Fibroblast of pulmonary artery (primary cell): ENCODE results near the gene ZNF346.
"Not testable (repeated sequence)": the region's sequence is repeated elsewhere in the genome, so short reads cannot be mapped to it uniquely, and the experiment has no call there.

ENCODE experiments used
- DNase-seq: peaks from one replicate; pipeline ENCODE4 v3.0.0-alpha.2; 2010; ENCODE audit warnings: low read depth
- H3K4me3 ChIP-seq: replicated peaks from 2 replicates; pipeline ENCODE4 v1.5.1; 2011; ENCODE audit warnings: low read depth, mild to moderate bottlenecking, control low read depth, low read length, moderate library complexity
- CTCF ChIP-seq: IDR thresholded peaks from 2 replicates; pipeline ENCODE4 v1.5.1; 2011; ENCODE audit warnings: mild to moderate bottlenecking, control low read depth, low read length, inconsistent platforms; ENCODE audit errors: missing control alignments

Gene ZNF346

GRCh38 chr5:176987583-176987982 is 34.9 kb upstream of the ZNF346 start:
- H3K4me3 ChIP-seq: no peak overlapping the region
- DNase-seq: no peak
- TF ChIP-seq CTCF: no peak

- not testable (repeated sequence) for H3K4me3 ChIP-seq, DNase-seq
Measured at GRCh38 chr5:176993081-176993480, 29.4 kb upstream of the ZNF346 start.

GRCh38 chr5:176994460-176995121 is 27.9 kb upstream of the ZNF346 start:
- DNase-seq: peak; percentile 96
- H3K4me3 ChIP-seq: no peak overlapping the region
- no peak for TF ChIP-seq CTCF

- DNase-seq: peak; percentile 31
- no peak overlapping the region for H3K4me3 ChIP-seq
- TF ChIP-seq CTCF: no peak
Measured at GRCh38 chr5:176995122-176995490, 27.4 kb upstream of the ZNF346 start.

- no peak for TF ChIP-seq CTCF
- H3K4me3 ChIP-seq: no peak overlapping the region
- peak; percentile 88 for DNase-seq
Measured at GRCh38 chr5:176995896-176996767, 26.4 kb upstream of the ZNF346 start.

- no peak for TF ChIP-seq CTCF
- no peak for DNase-seq
- no peak overlapping the region for H3K4me3 ChIP-seq
Measured at GRCh38 chr5:176996780-176997179, 25.7 kb upstream of the ZNF346 start.

- H3K4me3 ChIP-seq: no peak overlapping the region
- DNase-seq: no peak
- TF ChIP-seq CTCF: no peak
Measured at GRCh38 chr5:176998828-176999227, 23.7 kb upstream of the ZNF346 start.

GRCh38 chr5:176999526-176999925 is 23.0 kb upstream of the ZNF346 start:
- DNase-seq, H3K4me3 ChIP-seq: not testable (repeated sequence)
